Activated T-cell treated with anti-CD3 and anti-CD28 coated beads, Interleukin-2, amount 50 U/mL, for 72 hours (primary cell): ENCODE results near the gene BLNK. TPM values are rescaled to one million over a fixed set of nuclear protein-coding genes. Genes with fewer than 3 reads are reported as not detected.

Experiments
- ATAC-seq, 2 donors: fragments of 150-1000 bp; cut with Tn5 transposase; replicated peaks in 1 of 2; 2 replicates each; pipeline ENCODE4 v1.10.0; 2021; ENCODE audit warnings: moderate library complexity in 2 of 2, mild to moderate bottlenecking in 1 of 2
- DNase-seq, 2 donors: peaks; one replicate each; pipeline ENCODE4 v3.0.0; 2021 to 2022; ENCODE audit warnings: mixed read lengths in 1 of 2
- H3K27ac Mint-ChIP-seq: one replicate; pipeline ENCODE4 v1.8.0; 2022; ENCODE audit warnings: mild to moderate bottlenecking, moderate library complexity, mixed read lengths
- H3K27me3 Mint-ChIP-seq: one replicate; pipeline ENCODE4 v1.8.0; 2022; ENCODE audit warnings: low read depth, mixed read lengths
- H3K36me3 Mint-ChIP-seq, 2 donors: one replicate each; pipeline ENCODE4 v1.8.0; 2022; ENCODE audit warnings: mixed read lengths in 2 of 2, mild to moderate bottlenecking in 1 of 2; ENCODE audit not compliant: insufficient read depth in 2 of 2
- H3K4me1 Mint-ChIP-seq: one replicate; pipeline ENCODE4 v1.8.0; 2022; ENCODE audit warnings: low read depth, mixed read lengths
- H3K4me3 Mint-ChIP-seq, 2 donors: one replicate each; pipeline ENCODE4 v1.8.0; 2022; ENCODE audit warnings: mild to moderate bottlenecking in 2 of 2, mixed read lengths in 2 of 2, moderate library complexity in 2 of 2
- H3K9me3 Mint-ChIP-seq, 2 donors: one replicate each; pipeline ENCODE4 v1.8.0; 2022; ENCODE audit warnings: mixed read lengths in 2 of 2
- total RNA-seq, 2 donors: library from RNA; stranded (reverse); gene quantifications; one replicate each; pipeline ENCODE4 v1.2.3, GENCODE V29; 2022

Gene BLNK
- total RNA-seq, 2 donors from 2014 or later: 0.69 TPM; not detected in 1

DNA sequence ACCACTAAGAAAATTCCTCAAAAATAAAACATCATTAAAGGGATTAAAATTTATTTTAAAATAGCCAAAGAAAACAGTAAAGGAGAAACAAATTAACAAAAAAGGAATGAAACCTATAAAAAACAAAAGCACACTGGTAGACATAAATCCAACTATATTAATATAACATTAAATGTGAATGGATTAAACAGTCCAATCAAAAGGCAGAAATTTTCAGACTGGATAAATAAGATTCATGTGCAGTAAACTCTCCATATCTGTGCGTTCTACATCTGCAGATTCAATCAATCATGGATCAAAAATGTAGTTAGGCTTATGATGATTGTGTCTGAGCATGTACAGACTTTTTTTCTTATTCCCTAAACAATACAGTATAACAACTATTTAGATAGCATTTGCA, 98.7 kb downstream of the BLNK start:
- ATAC-seq (no peak), DNase-seq (no peak)
- Mint-ChIP-seq H3K36me3 (peaks cover 10 to 12% of the 10 kb centered on the region in 2 donors), H3K4me3 (no peak overlapping the region), H3K4me1 (no peaks in the 10 kb centered on the region), H3K9me3 (peaks cover 9 to 17% of the 10 kb centered on the region in 2 donors), H3K27me3 (peaks cover 5% of the 10 kb centered on the region), H3K27ac (no peak overlapping the region)

DNA sequence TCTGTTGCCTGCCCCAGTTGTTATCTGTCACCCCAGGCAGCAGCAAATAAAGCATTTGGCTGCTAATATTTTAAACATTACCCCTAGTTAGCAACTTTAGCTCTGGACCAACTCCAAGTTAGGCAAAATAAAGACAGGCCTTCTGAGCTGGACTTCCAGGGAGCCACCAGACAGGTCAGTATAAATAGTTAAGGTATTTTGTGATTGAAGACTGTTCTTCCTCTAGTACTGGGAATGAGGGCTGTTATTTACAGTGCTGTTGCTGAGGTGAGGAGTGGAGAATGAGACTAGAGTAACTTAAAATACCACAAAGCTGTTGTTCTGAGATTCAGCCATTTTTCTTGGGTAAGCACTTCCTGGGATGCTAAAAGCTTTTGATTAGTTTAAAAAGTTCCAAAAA, 101.1 kb downstream of the BLNK start:
- Mint-ChIP-seq H3K27me3 (no peaks in the 10 kb centered on the region), H3K36me3 (peaks cover 17 to 21% of the 10 kb centered on the region in 2 donors), H3K9me3 (peaks cover 6 to 23% of the 10 kb centered on the region in 2 donors), H3K4me1 (no peaks in the 10 kb centered on the region), H3K4me3 (no peak overlapping the region), H3K27ac (no peak overlapping the region)
- ATAC-seq: no peak
- no peak for DNase-seq

DNA sequence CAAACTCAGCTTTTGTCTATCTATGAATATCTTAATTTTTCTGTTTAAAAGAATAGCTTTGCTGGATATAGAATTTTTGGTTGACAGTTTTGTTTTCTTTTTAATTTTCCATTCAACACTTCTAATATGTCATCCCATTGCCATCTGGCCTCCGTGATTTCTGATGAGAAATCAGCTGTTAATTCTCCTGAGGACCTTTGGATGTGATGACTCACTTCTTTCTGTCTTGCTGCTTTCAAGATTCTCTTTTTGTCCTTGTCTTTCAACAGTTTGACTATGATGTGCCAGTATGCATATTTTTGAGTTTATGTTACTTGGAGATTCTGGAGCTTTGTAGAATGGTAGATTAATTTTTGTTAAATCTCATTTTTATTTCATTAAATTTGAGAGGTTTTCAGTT, 102.8 kb downstream of the BLNK start:
- DNase-seq: no peak
- Mint-ChIP-seq H3K36me3 (peaks cover 15 to 21% of the 10 kb centered on the region in 2 donors), H3K27me3 (no peaks in the 10 kb centered on the region), H3K9me3 (peaks cover 6 to 20% of the 10 kb centered on the region in 2 donors), H3K4me3 (no peak overlapping the region), H3K27ac (no peak overlapping the region), H3K4me1 (no peaks in the 10 kb centered on the region)
- ATAC-seq: no peak

GRCh38 chr10:96165726-96166125, 105.6 kb downstream of the BLNK start:
- no peaks in the 10 kb centered on the region for H3K27me3 Mint-ChIP-seq
- no peaks in the 10 kb centered on the region for H3K4me1 Mint-ChIP-seq
- H3K4me3 Mint-ChIP-seq: no peak overlapping the region
- peaks cover 12 to 21% of the 10 kb centered on the region in 2 donors for H3K36me3 Mint-ChIP-seq
- peaks cover 5 to 16% of the 10 kb centered on the region in 2 donors for H3K9me3 Mint-ChIP-seq
- no peak for DNase-seq
- no peak overlapping the region for H3K27ac Mint-ChIP-seq
- no peak for ATAC-seq

DNA sequence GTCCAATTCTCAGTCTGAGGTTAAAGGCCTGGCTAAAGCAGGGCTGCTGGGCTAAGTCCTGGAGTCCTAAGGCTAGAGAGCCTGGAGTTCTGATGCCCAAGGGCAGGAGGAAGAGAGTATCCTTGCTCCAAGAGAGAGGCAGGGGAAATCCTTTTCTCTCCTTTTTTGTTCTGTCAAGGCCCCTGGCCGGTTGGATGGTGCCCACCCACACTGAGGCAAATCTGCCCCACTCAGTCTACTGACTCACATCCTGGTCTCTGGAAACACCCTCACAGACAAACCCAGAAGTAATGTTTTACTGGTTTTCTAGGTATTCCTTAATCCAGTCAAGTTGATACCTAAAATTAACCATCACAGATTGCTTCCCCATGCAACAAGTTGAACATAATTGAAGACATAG, 118.3 kb downstream of the BLNK start:
- peaks cover 23 to 56% of the 10 kb centered on the region in 2 donors for H3K36me3 Mint-ChIP-seq
- H3K4me1 Mint-ChIP-seq: peaks cover 16% of the 10 kb centered on the region
- H3K4me3 Mint-ChIP-seq: peak overlapping the region in 1 of 2 donors; percentile 84
- ATAC-seq: peak; percentile 73 to 81
- no peaks in the 10 kb centered on the region for H3K27me3 Mint-ChIP-seq
- DNase-seq: peak; percentile 23 to 32
- H3K9me3 Mint-ChIP-seq: no peaks in the 10 kb centered on the region
- H3K27ac Mint-ChIP-seq: peak overlapping the region; percentile 75

DNA sequence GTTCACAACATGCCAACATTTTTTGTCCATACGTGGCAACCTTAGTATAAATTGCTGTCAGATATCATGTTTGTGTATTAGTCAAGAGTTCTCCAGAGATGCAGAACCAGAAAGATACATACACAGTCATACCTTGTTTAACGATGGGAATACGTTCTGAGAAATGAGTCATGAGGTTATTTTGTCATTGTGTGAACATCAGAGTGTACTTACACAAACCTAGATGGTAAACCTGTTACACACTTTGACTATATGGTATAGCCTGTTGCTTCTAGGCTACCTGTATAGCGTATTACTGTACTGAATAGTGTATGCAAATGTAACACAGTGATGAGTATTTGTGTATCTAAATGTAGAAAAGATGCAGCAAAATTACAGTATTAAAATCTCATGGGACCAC, 118.9 kb downstream of the BLNK start:
- no peak for DNase-seq
- peak overlapping the region in 1 of 2 donors; percentile 84 for H3K4me3 Mint-ChIP-seq
- peak; percentile 92 for ATAC-seq
- H3K9me3 Mint-ChIP-seq: no peaks in the 10 kb centered on the region
- peaks cover 16% of the 10 kb centered on the region for H3K4me1 Mint-ChIP-seq
- H3K36me3 Mint-ChIP-seq: peaks cover 20 to 51% of the 10 kb centered on the region in 2 donors
- peak overlapping the region; percentile 75 for H3K27ac Mint-ChIP-seq
- no peaks in the 10 kb centered on the region for H3K27me3 Mint-ChIP-seq

Other genes starting within 250 kb of the BLNK start
- 1 to 10 TPM; 5.6 to 6.4 TPM for gene CCNJ, start 228.0 kb downstream of the BLNK start, total RNA-seq
- gene ZNF518A, start 141.3 kb downstream of the BLNK start, total RNA-seq: 10 to 100 TPM; 26.6 to 34.7 TPM
- not detected for gene DNTT, start 32.9 kb upstream of the BLNK start, total RNA-seq
- gene OPALIN, start 87.4 kb upstream of the BLNK start, total RNA-seq: not detected
- gene TLL2, start 242.4 kb upstream of the BLNK start, total RNA-seq: under 1 TPM in 1 of 2 donors, not detected in 1; 0.09 TPM